Skin epidermis (tissue), 12 donors: ENCODE data around the gene VWA1.
A peak's percentile ranks its signal among the peaks of the same experiment; 100 is the strongest.
"Not testable (repeated sequence)": the region's sequence is repeated elsewhere in the genome, so short reads cannot be mapped to it uniquely, and the experiment has no call there.

ENCODE experiments used
- H3K27ac ChIP-seq, 21 experiments: fragments of 200-600 bp; sonication (generic) in 11 of 21; one replicate each; pipeline ENCODE4 v1.5.0; 2020; ENCODE audit warnings: mild to moderate bottlenecking in 3 of 21, inconsistent platforms in 2 of 21, moderate library complexity in 2 of 21
- H3K4me3 ChIP-seq, 7 experiments: fragments of 200-600 bp; sonication (generic) in 2 of 7; one replicate each; pipeline ENCODE4 v1.5.0; 2020; ENCODE audit warnings: inconsistent platforms in 2 of 7, mild to moderate bottlenecking in 2 of 7, moderate library complexity in 1 of 7

VWA1 gene

DNA sequence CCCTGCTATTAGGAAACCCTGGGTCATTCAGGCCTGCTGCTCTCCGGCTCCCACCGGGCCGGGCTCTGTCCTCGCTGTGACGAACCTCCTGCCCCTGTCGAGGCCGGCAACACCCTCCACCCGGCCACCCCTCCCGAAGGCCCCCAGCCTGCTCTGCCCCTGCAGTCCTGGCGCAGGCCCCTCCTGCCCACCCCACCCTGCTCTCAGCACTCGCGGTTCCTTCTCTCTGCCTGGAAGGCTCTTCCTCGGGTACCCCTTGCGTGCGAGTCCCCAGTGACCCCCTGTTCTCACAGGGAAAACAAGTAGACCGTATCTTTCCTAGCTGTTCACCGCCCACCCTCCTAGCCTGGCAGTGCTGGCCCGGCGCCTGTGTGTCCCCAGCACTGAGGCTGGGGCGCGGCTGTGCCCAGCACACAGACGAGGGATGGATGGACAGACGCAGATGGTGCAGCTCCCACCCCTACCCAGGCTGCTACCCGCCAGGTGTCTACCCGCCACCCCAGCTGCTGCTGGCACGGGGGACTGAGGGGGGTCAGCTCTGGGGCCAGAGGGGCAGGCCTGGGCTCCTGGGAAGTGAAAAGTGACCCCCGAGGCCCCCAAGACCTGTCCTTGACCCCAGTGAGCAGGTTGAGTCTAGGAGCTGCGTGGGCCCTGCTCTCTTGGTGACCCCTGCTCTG is 3.1 kb upstream of the VWA1 start:
- Histone ChIP-seq H3K4me3 (no peak overlapping the region), H3K27ac (peak overlapping the region in 20 of 21 experiments; percentile 50 to 95 (median 88))

DNA sequence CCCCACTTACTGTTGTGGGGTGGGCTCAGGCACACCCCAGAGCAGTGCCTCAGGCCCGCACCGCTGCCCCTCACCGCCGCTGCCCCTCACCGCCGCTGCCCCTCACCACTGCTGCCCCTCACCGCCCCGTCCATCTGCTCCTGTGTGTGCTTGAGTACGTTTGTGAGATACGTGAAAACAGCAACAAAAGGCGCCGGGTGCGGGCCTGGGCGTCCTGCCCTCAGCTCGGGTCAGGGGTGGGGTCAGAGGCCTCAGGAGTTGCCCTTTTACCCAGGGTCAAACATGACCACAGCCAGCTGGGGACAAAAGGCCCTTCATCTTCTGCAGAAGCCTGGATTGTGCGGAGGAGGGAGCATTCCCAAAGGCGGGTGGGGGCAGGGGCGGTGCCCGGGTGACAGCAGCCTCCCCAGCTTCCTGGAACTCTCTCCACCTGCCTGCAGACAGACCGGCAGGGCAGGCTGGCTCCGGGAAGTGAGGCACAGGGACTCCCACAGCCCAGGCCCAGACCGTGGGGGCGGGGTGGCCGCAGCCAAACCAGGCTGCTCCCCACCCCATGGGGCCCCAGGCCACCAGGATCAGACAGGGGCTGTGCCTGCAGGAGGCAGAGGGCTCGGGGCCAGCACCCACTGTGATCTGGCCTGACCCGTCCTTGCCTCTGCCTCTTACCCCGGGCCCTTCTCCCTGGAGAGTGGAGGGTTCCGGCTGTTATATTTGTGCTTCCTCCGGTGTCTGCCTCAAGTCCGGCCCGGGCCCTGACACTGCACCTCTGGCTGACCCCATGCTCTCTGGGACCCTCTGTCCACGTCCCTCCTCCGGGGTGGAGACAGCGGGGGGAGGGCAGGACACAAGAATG is 2.3 kb upstream of the VWA1 start:
- Histone ChIP-seq H3K27ac (peak overlapping the region; percentile 66 to 95 (median 87)), H3K4me3 (peak overlapping the region in 1 of 7 experiments; percentile 6)

DNA sequence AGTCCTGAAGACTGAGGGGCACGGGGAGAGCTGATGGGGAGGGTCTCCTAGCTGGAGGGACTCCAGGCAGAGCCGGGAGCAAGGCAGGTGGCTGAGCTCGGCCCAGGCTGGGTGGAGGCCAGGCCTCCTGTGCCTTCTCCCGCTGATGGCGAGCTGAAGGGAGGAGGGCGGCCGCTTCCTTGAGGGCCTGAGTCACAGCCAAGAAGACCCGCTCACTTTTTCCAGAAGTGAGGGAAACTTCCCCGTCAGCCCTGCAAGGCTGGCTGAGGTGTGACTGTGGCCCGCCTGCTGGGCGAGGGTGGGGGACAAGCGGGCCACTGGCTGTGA is 1.7 kb upstream of the VWA1 start:
- peak overlapping the region in 2 of 7 experiments; percentile 1 to 6 for H3K4me3 ChIP-seq

DNA sequence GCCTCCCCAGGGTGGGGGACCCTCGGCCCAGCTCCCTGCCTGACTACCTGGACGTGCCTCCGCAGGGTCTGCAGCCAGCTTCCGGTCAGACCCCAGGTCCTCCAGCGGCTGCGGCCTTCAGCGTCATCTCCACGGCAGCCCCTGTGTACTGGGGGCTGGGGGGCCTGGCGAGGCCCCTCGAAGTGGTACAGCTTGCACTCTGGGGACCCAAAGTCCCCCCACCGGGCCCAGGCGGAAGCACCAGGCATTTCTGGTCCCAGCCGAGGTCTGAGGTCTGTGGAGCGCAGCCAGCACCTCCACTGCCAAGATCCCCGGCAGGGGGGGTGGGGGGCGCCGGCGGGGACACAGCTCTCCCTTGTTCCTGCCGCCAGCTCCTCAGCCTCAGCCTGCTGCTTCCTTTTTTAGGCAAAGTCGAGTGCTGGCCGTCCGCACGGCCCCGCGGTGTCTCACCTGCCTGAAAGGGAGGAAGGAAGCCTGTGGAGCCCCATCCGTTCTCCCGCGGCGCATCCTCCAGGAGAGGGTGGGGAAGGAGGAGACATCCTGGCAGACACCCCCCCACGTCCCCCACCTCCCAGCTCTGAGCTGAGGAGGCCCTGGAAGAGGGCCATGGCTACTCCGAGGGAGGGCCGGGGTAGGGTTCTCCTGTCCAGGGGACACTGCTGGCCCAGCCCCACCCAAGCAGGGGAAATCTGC is 1.2 kb upstream of the VWA1 start:
- Histone ChIP-seq H3K4me3 (peak overlapping the region in 3 of 7 experiments; percentile 2 to 59 (median 37)), H3K27ac (peak overlapping the region; percentile 66 to 95 (median 87))

More for the DNA sequence above, 1.7 kb upstream of the VWA1 start:
- H3K27ac ChIP-seq, result peak overlapping the region; percentile 66 to 95 (median 87)

DNA sequence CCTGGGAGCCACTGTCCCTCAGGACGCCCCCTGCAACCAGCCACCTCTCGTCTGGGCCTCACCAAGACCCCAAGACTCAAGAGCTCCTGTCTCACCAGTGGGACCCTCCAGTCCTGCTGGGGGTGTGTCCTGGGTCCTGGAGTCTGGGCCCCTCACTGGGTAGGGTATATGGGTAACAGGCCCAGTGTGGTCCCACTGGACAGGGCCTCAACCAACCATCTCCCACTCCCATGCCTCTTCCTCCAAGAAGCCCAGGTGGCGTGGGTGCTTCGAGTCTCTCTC is 725 bp upstream of the VWA1 start:
- Histone ChIP-seq H3K27ac (peak overlapping the region; percentile 6 to 95 (median 87)), H3K4me3 (peak overlapping the region in 4 of 7 experiments; percentile 2 to 59 (median 40))

DNA sequence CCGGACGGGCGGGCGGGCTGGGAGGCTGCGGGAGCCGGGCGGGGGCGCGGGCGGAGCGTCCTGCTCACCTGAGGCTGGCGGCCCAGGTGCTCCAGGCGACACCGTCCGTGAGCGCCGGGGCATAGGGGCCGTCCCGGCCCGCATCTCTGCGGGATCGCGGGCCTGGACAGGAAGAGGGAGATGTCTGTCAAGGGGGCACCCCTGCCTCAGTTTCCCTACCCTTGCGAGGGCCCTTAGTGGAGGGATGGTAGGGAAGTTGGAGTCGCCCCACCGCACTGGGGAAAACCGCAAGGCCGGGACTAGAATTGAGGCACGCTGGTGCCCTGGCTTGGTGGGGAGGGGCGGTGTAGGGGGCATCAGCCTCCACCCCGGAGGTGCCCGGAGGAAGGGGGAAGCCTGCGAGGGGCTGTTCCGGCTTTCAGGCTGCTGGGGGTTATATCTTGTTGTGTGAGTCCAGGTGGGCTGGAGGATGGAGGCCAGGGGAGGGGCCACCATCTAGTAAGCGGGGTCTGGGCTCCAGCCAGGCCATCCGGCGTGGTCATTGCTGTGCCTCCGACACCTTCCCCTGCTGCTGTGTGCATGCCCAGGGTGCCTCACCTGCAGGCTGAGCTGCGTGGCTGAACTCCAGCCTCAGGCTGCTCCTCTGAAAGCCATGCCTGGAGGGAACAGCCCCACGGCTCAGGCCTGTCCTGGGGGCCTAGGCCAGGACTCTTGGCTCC is 580 bp downstream of the VWA1 start:
- Histone ChIP-seq H3K27ac (peak overlapping the region in 17 of 21 experiments; percentile 20 to 92 (median 81)), H3K4me3 (peak overlapping the region; percentile 37 to 59 (median 44))

DNA sequence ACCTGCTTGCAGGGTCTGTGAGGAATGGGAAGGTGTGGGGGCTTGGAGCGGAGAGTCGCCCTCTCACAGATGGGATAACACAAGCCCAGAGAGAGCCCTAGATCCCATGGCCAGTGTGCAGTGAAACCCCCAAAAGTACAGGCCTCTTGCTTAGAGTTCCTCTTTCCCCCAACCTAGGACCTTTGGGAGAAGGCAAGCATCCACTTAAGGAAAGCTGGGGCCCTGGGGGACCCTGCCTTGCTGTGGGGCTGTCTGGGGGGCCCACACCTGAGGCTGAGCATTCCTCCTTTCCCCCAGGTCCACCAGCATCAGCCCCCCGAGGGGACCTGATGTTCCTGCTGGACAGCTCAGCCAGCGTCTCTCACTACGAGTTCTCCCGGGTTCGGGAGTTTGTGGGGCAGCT is 1.1 kb downstream of the VWA1 start:
- Histone ChIP-seq H3K4me3 (peak overlapping the region in 6 of 7 experiments; percentile 37 to 59 (median 46)), H3K27ac (peak overlapping the region in 4 of 21 experiments; percentile 81 to 92 (median 88))

DNA sequence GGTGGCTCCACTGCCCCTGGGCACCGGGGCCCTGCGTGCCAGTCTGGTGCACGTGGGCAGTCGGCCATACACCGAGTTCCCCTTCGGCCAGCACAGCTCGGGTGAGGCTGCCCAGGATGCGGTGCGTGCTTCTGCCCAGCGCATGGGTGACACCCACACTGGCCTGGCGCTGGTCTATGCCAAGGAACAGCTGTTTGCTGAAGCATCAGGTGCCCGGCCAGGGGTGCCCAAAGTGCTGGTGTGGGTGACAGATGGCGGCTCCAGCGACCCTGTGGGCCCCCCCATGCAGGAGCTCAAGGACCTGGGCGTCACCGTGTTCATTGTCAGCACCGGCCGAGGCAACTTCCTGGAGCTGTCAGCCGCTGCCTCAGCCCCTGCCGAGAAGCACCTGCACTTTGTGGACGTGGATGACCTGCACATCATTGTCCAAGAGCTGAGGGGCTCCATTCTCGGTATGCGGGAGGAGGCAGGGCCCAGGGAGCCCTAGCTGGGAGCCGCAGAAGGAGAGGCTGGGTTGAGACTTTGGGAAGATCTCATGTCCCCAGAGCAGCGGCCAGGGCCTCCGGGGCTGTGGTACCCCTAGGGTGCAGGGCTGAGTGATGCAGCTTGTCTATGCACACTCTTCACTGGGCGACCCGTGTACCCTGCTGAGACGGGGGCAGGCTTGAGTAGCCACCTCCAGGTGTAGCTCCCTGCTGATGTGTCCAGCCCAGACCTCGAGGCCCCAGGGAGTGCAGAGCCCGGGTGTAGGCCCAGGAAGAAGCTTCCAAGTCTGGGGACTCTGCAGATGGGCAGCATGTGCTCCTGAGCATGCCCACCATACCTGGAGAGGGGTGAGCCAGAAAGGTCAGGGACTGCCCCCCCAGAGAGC is 1.8 kb downstream of the VWA1 start:
- Histone ChIP-seq H3K27ac (no peak overlapping the region), H3K4me3 (peak overlapping the region in 5 of 7 experiments; percentile 37 to 59 (median 48))

DNA sequence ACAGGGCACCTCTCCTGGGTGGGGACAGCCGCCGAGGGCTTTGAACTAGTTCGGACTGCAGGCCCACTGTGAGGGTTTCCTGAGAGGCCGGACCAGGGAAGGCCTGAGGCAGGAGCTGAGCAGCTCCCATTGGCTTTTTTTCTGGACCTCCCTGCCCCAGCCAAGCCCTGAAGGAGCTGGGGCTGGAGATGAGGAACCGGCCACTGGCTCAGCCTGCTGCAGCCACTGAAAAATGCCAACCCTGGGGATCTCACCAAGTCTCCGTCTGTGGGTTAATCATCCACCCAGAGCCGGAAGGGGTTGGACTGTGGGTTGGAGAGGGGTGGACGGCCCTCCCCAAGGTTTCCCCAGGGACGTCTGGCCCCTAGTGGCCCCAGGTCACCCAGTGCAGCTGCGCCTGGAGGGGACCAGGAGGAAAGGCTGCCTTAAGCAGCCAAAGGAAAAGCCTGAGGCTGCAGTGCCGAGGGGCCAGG is 2.5 kb downstream of the VWA1 start:
- H3K27ac ChIP-seq, result no peak overlapping the region

DNA sequence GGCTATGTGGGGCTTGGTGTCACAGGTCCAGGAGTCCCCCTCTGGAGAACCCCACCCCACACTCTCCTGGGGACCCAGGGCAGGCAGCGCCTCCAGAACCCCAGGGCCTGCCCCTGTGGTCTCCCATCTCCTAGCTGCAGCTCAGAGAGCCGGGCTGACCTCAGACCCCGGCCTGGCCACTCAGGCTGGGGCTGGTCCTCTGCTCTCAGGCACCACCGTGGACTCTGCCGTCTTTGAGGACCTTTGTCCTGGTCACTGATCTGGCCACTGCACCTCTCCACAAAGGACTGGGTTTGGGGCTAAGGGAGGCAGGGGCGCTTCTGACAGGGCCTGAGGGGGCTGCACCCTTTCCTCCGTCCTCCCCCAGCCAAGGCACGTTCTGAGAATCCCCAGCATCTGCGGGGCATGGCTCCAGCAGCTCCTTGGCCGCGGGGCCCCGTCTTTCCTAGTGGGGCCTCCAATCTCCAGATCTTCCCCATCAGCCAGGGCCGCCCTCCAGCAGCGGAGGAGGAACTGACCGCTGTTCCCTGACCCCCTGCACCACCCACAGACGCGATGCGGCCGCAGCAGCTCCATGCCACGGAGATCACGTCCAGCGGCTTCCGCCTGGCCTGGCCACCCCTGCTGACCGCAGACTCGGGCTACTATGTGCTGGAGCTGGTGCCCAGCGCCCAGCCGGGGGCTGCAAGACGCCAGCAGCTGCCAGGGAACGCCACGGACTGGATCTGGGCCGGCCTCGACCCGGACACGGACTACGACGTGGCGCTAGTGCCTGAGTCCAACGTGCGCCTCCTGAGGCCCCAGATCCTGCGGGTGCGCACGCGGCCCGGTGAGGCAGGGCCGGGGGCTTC is 3.3 kb downstream of the VWA1 start:
- Histone ChIP-seq H3K27ac (no peak overlapping the region), H3K4me3 (no peak overlapping the region)

More for the DNA sequence above, 2.5 kb downstream of the VWA1 start:
- peak overlapping the region in 1 of 7 experiments; percentile 8 for H3K4me3 ChIP-seq

DNA sequence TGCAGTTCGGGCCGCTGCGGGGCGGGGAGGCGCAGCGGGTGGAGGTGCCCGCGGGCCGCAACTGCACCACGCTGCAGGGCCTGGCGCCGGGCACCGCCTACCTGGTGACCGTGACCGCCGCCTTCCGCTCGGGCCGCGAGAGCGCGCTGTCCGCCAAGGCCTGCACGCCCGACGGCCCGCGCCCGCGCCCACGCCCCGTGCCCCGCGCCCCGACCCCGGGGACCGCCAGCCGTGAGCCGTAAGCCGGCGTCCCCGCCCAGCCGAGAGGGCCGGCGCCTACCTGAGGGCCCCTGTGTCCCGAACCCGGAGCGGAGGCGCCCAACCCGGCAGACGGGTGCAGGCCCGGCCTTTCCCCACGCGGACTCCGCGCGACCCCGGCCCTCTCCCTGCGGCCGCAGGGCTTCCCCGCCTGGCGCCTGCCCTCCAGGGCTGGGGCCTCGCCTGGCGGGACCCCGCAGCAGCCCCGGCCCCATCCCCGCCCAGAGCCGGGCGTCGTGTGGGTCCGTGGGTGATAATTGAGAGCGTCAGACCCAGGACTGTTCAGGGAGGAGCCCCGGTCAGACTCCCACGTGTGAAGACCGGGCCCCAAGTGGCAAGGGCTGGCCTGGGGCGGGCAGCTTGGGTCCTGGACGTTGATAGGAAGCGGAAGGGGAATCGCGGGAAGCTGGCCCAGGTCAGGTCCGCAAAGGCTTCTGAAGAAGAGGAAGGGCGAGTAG is 4.2 kb downstream of the VWA1 start:
- no peak overlapping the region for H3K4me3 ChIP-seq
- no peak overlapping the region for H3K27ac ChIP-seq

DNA sequence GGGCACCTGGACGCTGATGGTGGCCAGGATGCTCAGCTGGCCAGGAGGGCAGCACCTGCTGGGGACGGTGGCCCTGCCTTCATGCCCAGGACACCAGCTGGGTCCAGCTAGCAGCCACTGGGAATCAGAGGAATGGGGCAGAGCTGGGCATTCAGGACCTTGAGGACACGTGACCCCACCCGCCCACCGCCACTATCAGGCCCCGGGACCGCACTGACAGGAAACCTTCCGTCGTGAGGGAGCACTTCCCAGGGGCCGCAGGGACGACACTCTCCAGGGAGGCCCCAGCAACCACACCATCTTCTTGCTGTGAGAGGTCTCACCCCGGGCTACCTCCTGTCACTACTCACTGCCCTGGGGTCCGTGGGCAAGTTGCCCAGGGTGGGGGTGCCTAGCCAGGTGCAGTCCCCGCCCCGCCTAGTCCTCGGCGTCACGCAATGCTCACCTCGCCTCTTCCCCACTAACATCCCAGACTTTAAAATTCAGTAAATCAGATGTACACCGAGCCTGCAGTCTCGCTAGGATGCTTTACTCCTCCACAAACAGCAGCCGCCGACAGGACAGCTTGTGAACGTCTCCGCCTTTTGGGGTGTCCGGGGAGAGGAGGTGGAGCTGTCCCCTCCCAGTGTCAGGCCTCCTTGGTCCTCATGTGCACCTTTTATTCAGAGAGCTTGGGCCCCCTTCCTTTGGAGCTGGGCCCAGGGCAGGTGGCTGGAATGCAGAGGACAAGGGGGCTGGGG is 4.9 kb downstream of the VWA1 start:
- Histone ChIP-seq H3K27ac (no peak overlapping the region), H3K4me3 (no peak overlapping the region)

DNA sequence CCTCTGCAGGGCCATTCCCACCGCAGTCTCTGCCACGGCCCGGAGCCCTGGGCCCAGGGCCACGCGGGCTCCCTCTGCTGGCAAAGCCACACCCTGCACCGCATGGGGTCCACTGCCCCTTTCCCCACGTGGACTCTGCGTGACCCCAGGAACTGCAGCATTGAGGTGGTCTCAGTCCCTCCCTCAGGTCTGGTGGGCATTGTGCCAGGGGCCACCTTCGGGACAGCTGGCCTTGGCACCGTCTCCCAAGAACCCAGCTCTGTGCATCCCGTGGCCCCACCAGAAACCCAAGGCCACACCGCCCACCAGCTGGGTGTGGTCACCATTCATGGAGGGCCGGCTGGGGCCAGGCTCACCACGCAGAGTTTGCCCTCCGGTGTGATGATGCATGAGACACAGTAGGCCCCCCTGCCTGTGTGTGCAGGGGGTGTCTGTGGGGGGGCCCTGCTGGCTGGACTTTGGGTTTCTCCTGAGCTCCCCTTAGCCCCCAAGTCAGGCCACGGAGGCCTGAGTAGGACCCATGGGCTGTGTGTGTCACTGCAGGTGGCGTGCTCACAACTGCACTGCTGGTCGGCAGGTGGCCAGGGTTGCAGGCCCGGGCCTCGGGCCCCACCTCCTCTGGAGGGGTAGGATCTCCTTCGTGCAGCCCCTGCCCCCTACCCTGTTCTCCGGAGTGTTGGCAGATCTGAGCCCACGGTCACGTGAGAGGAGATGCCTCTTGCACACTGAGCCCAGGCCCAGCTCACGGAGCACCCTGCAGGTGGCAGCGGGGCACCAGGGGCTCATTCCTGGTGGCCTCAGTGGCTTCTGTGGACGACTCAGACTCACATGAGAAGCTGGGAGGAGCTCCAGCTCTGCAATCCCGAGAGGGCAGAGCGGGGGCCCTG is 5.8 kb downstream of the VWA1 start:
- Histone ChIP-seq H3K4me3 (no peak overlapping the region), H3K27ac (no peak overlapping the region)

DNA sequence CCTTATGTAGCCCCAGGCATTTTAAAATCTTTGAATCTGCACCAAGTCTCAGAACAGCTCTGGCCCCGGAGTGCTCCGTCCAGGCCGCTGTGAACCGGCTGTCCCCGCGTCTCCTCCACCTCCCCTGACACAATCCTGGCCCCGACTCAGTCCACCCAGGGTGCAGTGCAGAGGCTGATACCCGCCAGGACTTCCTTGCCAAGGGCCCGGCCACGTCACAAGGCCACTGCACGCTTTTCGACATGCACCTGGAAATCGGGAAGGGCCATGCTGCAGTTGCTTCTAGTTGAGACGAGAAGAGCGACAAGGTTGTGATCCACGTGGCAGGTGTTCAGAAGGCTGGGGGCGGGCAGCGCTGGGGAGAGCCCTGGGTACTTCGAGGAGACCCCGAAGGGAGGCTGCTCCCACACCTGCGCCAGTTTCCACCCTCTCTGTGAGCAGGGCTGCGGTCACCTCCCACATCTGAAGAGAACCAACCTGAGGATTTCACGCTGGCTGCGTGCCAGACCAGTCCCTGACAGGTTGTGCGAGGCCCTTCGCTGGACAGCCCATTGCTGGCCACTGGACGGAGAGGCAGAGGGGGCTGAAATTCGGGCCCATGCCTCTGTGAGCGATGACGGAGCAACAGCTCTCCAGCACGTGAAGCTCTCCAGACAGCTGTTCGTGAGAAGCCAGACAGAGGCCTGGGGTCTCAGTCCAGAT is 6.7 kb downstream of the VWA1 start:
- H3K4me3 ChIP-seq, result no peak overlapping the region
- H3K27ac ChIP-seq, result no peak overlapping the region

DNA sequence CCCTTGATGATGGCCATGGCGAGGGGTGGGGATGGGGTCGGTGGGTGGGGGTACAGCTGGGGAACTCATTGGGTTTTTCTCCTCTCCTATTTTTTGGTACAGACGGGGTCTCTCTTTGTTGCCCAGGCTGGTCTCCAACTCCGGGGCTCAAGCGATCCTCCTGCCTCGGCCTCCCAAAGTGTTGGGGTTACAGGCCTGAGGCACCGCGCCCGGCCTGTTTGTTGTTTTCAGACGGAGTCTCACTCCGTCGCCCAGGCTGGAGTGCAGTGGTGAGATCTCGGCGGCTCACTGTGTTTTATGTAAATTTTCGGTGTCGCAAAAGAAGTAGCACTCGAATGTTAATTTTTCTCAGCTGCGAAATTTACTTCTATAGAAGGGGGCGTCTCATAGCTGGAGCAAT is 11.1 kb downstream of the VWA1 start:
- not testable (repeated sequence) for H3K4me3 ChIP-seq, H3K27ac ChIP-seq
